Activated naive CD4-positive, alpha-beta T cell treated with anti-CD3 and anti-CD28 coated beads, Interleukin-2, amount 50 U/mL, for 16 hours (primary cell): ENCODE data around the gene SERPINE3.

Experiments used
- DNase-seq: peaks from one replicate; pipeline ENCODE4 v3.0.0-alpha.2; 2020

SERPINE3 gene

DNA sequence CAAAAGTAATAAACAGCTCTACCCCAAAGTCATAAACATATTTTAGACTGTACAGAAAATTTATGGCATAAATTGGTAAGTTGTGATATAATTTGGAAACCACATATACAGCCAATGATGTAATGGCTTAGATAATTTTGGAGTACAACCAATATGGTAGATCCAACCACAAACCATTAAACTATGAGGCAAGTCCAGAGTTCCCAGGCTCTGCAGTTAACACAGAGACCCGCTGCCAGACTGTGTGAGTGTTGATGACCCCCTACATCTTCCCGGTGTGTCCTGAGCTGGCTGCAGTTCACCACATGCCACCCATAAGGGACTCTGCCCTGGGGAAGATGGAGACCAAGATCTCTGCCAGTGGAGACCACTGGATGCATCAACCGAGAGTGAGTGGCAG, 9.9 kb upstream of the SERPINE3 start:
- DNase-seq = no peak

DNA sequence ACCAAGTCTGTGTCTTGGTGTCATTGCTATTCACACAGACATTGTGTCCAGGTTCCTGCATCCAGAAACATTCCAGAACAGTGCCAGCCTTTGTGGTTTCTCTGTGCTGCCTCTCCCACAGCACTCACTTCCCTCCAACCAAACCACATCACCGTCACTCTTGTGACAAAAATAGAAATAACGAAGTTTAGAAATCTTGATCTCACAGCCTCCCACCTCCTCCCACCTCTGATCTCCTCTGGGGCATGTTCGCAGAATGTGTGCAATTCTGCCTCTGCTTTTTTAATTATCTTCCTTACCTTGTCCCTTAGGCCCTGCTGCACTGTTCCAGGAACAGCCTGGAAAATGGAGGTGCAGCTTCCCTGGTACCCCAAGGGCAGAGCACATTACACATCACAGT, 8.7 kb upstream of the SERPINE3 start:
- no peak for DNase-seq

- no peak for DNase-seq
These were observed 8.1 kb upstream of the SERPINE3 start for GRCh38 chr13:51331354-51331861.

DNA sequence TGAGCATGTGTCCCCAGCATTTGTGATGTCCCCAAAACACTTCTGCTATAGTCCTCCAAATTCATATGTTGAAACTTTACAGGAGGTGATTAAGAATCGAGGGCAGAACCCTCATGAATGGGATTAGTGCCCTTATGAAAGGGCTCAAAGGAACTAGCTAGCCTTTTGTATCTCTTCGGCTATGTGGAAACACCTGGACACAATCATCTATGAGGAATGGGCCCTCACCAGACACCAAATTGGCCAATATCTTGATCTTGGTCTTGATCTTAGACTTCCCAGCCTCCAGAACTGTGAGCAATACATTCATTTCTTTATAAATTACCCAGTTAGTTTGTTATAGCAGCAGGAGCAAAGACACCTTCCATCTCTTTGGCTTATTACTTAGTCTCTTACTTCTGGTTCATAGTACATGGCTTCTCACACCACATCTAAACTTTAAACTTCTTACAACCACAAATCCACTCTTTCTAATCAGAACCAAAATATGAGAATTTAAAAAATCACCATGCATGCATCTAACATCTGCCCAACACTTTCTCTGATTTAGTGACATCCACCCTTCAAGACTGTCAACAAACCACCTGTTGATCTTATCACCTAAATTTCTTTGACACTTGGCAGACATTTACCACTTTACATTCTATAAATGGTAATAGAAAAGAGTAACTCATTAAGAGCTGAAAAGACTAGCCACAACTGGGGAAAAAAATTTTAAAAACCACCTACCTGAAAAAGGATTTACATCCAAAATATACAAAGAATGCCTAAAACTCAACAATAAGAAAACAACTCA, 6.7 kb upstream of the SERPINE3 start:
- DNase-seq = no peak

GRCh38 chr13:51333421-51333820, 6.1 kb upstream of the SERPINE3 start:
- no peak for DNase-seq

DNA sequence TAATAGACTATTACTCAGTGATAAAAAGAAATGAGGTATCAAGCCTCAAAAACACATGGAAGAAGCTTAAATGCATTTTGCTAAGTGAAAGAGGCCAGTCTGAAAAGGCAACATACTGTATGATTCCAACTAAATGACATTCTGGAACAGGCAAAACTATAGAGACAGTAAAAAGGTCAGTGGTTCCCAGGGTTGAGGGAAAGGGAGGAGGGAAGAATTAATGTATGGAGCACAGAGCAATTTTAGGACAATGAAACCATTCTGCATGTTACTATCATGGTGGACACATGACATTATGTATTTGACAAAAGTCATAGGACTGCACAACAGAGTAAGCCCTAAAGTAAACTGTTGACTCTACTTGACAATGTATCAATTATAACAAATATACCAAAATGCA, 5.7 kb upstream of the SERPINE3 start:
- no peak for DNase-seq

DNA sequence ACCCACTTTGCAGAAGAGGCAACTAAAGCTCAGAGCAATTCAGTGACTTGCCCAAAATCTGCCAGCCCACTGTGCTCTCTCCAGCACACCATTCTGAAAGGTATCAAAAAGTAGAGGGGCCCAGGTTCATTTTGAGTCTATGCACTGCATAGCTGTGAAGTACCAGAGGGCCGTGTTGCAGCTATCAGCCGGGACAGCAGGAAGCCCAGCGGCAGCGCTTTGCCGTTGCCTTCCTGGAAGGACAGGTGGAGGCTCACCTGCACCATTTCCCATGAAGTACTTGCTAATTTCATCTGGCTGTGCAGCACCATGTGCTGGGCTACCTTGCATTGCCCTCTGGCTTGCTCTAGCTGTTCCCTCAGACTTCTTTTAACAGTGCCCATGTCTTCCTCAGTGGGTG, 2.7 kb upstream of the SERPINE3 start:
- DNase-seq = no peak

- no peak for DNase-seq
These were observed 651 bp downstream of the SERPINE3 start for GRCh38 chr13:51339952-51340732.

DNA sequence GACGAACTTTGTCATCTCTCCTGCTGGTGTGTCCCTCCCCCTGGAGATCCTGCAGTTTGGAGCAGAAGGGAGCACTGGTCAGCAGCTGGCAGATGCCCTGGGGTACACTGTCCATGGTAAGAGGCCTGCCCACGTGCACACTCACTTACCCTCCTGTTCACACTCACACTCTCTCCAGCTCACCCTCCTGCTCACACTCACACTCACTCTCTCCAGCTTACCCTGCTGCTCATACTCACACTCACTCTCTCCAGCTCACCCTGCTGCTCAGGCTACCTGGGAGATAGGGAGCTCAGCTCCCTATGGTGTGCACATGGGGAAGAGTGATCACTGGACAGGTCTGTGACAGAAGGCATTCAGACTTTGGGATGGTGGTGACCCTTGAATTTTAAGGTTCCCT, 1.7 kb downstream of the SERPINE3 start:
- no peak for DNase-seq

GRCh38 chr13:51341791-51342190, 2.3 kb downstream of the SERPINE3 start:
- no peak for DNase-seq

DNA sequence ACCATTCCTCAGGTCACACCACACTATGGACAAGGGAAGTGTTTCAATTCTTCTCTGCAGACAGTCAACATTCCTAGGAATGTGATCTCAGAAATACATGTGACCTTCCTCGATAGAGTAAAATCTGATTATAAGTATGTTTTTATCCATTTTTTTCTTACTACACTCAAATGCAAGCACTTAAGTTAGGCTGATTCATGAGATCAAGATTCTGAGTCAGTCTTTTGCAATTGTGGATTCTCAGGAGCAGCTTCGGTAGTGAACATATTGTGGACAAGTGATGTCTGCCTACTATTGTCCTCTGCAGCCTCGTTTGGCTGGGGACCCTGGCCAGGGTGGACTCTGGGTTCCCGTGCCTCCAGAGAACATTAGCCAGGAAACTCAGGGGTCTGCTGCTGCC, 3.2 kb downstream of the SERPINE3 start:
- no peak for DNase-seq

DNA sequence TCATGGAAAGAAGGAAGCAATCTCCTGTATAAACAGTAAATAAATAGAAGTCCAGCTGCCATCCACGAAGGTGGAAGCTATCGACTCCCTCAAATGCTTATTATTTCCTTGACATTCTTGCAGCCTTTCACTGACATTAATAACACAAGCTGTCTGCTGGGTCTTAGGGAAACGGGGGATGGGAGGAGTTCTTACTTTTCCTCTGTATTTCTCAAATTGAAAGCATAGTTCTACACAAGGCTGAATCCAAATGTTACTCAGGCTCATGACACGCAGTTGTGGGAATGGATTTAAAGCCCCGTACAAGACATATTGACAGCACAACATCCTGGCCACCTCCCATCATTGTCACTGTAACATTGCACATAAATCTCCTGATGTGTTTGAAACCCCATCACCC, 4.0 kb downstream of the SERPINE3 start:
- DNase-seq = no peak

DNA sequence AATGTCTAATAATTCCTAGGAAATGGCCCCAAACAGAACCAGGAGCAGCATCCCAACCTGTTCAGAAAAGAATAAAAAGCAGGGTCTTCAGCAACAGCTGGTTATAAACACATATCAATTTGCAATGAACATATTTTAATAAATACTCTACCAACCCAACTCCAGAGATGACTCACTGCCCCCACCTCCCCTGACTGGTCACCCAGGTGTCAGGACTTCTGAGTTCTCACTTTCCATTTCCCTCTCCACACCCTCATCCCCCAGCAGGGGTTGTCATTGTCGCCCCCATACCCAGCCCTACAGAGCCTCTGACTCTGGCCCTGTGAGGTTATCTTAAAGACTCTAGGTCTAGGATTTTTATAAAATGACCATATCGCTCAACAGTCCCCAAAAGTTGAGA, 6.9 kb downstream of the SERPINE3 start:
- DNase-seq = no peak

GRCh38 chr13:51347099-51347498, 7.6 kb downstream of the SERPINE3 start:
- DNase-seq = no peak

DNA sequence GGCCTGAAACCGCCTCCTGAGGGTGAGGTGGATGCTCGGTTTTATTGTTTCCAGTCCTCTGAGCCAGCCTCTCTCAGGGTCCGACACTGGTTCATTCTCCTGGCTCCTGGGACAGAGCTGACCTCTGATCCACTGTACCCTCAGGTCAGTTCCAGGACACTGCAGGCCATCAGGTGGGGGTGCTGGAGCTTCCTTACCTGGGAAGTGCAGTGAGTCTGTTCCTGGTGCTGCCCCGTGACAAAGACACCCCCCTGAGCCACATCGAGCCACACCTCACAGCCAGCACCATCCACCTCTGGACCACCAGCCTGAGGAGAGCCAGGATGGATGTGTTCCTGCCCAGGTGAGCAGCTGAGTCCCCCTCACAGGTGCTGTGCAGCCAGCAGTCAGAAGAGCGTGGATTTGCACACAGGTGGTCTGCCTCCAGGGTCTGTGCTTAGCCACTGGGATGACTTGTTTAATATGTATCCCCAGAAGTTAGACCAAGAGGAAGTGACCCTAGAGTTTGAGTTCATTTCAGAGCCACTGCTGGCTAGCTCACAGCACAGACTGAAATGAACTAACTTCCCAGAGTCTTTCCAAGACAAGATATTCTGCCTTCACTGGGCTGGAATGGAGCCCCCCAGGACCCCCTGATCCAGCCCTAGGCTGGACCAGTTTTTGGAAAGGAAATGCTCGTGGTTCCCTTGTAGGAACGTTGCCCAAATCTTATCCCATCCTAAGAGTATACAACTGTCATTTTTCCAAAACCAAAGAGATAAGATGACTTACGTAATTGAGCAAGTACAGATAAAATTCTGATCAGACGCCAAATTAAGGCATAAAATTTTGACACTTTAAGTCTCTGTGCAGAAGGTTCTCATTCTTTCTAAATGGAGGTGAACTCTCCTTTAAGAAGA, 8.8 kb downstream of the SERPINE3 start:
- no peak for DNase-seq

DNA sequence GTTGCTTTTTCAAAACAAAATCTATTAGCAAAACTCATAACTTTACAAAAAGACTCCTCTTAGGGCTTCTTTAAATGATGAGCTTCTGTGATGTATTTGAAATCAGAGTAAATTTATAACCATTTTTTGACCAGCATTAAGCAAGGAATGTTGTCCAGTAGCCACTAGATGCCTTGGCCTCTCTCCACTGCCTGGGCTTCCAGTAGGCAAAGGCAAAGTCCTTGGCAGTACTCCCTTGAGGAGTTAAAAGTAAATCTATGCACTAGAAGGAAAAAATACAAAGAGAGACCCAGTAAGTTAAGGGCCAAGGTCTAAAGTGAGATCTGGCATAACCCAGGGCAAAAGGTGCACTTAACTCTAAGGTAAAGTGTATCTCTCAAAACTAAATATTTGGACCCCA, 9.5 kb downstream of the SERPINE3 start:
- no peak for DNase-seq

- no peak for DNase-seq
These were observed 15.7 kb downstream of the SERPINE3 start for GRCh38 chr13:51355217-51355616.

DNA sequence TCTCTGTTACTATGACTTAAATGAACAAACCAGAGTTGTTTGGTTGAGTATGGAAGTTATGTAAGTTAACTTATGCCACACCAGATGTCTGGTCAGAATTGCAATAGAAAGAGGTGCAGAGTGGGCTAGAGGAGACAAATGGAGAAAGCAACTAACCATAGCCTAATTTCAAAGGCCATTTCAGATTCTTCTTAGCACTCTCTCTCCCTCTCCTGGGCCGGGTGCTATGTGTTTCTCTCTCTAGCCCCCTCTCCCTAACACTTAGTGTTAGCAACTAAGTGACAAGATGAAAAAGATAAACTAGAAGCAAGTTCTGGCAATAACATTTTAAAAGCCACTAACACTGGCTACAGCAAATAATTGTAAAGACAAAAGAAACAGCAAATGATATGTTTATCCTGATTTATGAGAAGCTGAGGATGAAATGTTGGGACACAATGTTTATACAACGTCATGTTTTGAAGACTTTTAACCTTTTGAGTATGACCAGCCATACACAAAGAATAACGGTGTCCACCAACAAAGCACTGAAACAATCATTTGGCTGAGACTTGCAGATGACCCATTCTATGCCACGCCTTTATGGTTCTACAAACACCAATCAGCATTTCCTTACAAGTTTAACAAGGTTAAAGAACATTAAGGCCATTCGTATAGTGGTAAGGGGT, 18.6 kb downstream of the SERPINE3 start:
- DNase-seq = no peak

DNA sequence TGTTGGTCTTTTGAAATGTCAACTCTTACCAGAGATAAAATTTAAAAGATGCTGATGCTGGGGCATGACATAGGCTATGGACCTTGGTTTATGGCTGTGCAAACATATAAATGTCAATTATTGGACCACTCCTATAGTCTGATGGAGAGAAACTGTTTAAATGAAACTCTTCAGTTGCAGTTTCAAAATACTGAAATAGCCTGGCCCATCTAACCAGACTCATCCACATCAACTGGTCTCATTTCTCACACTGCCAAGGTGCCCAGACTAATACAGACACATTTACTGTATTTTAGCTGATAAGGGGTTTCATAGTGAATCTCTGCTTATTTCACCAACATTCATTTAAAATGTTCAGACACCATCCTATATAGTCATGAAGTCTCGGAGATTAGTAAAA, 19.9 kb downstream of the SERPINE3 start:
- DNase-seq = no peak

DNA sequence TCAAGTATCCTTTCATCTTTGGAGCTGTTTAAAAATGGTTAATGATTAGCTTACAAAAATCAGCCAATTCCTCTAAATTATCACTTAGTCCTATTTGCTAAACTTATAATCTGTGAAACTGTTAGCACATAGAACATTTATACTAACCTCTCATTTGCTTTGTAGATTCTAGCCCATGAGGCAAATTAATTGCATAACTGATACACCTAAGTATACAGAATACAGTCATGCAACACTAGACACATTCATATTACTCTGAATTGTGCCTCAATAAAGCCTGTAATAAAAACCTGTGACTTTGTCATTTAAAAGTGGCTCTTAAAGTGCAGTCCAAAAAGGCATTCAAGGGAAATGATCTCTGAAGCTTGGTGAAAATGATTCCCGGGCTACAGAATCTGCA, 21.0 kb downstream of the SERPINE3 start:
- no peak for DNase-seq

DNA sequence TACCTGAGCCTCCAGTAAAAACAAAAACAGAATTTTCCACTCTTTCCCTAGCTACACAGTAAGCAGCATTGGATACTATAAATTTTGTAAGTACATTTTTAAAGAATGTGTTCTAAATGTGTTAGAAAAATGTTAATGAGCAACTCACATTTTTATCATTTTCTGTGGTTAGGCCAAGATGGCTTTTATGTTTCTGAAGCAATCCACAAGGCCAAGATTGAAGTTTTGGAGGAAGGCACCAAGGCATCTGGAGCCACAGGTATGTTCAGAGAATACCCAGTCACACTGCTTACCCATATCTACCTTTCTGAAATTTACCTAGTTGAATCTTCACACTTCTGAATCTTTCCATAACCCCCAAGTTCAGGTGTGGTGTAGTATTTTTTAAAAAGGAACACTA, 21.6 kb downstream of the SERPINE3 start:
- no peak for DNase-seq

DNA sequence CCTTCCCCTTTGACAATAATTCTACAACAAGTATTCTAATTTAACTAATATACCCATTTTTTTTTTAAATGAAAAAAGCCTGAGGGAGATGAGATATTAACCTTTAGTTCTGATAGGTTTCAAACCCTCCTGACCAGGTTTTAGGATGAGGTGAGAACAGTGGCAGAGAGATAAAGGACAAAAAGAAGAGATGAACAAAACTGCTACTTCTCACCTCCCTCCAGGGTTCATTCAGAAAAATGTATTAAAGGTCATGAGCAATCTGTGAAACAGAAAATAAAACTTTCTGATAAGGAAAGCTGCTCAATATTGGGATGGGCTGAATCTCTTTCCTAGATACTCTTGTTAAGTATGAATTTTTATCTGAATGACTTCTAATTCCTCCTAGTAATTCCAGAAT, 24.1 kb downstream of the SERPINE3 start:
- DNase-seq = no peak
